K562 (cell line): Measurements from ENCODE around the gene MAP3K19. TPM values are rescaled to one million over a fixed set of nuclear protein-coding genes. Genes with fewer than 3 reads are reported as not detected.

Experiments
- ATAC-seq: fragments of 200-7000 bp; cut with Tn5 transposase; 3 replicates; pipeline ENCODE4 v1.9.1; 2020; ENCODE audit warnings: moderate library complexity
- BruUV-seq: library from RNA; stranded (reverse); fragments of 400-500 nt; replicated peaks from 2 replicates; lab custom pipeline; 2021; lab: Mats Ljungman, UMichigan
- CTCF ChIA-PET: fragments of 300-600 bp; formaldehyde crosslinking; extraction: SDS; loops from one replicate; lab custom pipeline; 2021; ENCODE audit warnings: low intra/inter-chr PET ratio; lab: Yijun Ruan, JAX
- POLR2A ChIA-PET: fragments of 300-600, 350-650 bp; sonication (Branson Sonifier 250); formaldehyde crosslinking; extraction: SDS; loops from one replicate; lab custom pipeline; 2021; ENCODE audit warnings: antibody characterized with exemption, inconsistent platforms; lab: Yijun Ruan, JAX
- DNase-seq, 4 experiments: peaks; one replicate each; pipeline versions ENCODE4 v3.0.0 to v3.0.0-alpha.2; 2011 to 2018; ENCODE audit warnings: low spot score in 3 of 4, mixed read lengths in 3 of 4; ENCODE audit errors: extremely low read depth in 1 of 4
- FAIRE-seq: peaks from 2 replicates; lab custom pipeline; 2011; peaks lifted over from hg19 to GRCh38; lab: Jason Lieb, UNC
- H2AFZ ChIP-seq: 2 replicates; pipeline ENCODE4 v1.6.0; 2011; ENCODE audit warnings: low read depth, low read length, control low read depth, inconsistent platforms
- H3K27ac ChIP-seq: fragments of 200-600 bp; 3 replicates; pipeline ENCODE4 v1.8.0; 2011; ENCODE audit warnings: low read depth, mild to moderate bottlenecking, control low read depth, inconsistent platforms, low read length, moderate library complexity, mixed read lengths; ENCODE audit errors: extremely low read depth
- H3K27me3 ChIP-seq, 2 experiments: fragments of 300-600 bp in 1 of 2; 2 replicates in 1 of 2; 3 replicates in 1 of 2; pipeline versions ENCODE4 v1.6.0 to v1.8.0; 2011; ENCODE audit warnings: inconsistent platforms in 2 of 2, low read length in 2 of 2, mild to moderate bottlenecking in 1 of 2, mixed read lengths in 1 of 2, moderate library complexity in 1 of 2; ENCODE audit not compliant: control insufficient read depth in 2 of 2, insufficient read depth in 2 of 2
- H3K36me3 ChIP-seq: fragments of 300-600 bp; 3 replicates; pipeline ENCODE4 v1.8.0; 2011; ENCODE audit warnings: mild to moderate bottlenecking, low read length, inconsistent platforms; ENCODE audit not compliant: control insufficient read depth, insufficient read depth
- H3K4me1 ChIP-seq, 2 experiments: fragments of 200-600 bp in 1 of 2; replicated peaks in 1 of 2; 2 replicates in 1 of 2; 3 replicates in 1 of 2; pipeline versions ENCODE4 v1.5.1 to v1.8.0; 2011; ENCODE audit warnings: inconsistent platforms in 2 of 2, low read length in 2 of 2, mild to moderate bottlenecking in 1 of 2, mixed read lengths in 1 of 2, moderate library complexity in 1 of 2; ENCODE audit not compliant: control insufficient read depth in 2 of 2, insufficient read depth in 2 of 2
- H3K4me2 ChIP-seq: 2 replicates; pipeline ENCODE4 v1.6.1; 2011; ENCODE audit warnings: low read length, control low read depth, inconsistent platforms, mixed read lengths; ENCODE audit not compliant: insufficient read depth
- H3K4me3 ChIP-seq: fragments of 200-600 bp; sonication (generic), shearing (Covaris generic); 2 replicates; pipeline ENCODE4 v1.5.1; 2016; ENCODE audit warnings: control low read depth, inconsistent platforms
- H3K79me2 ChIP-seq: fragments of 200-600 bp; 3 replicates; pipeline ENCODE4 v1.8.0; 2011; ENCODE audit warnings: low read length, inconsistent platforms; ENCODE audit not compliant: control insufficient read depth, insufficient read depth
- H3K9ac ChIP-seq, 2 experiments: 2 replicates each; pipeline versions ENCODE4 v1.6.0 to v1.6.1; 2011; ENCODE audit warnings: low read depth in 2 of 2, low read length in 2 of 2, control low read depth in 1 of 2, inconsistent platforms in 1 of 2, mild to moderate bottlenecking in 1 of 2, mixed read lengths in 1 of 2; ENCODE audit not compliant: insufficient read depth in 1 of 2
- H3K9me1 ChIP-seq: one replicate; pipeline ENCODE4 v1.6.0; 2011; ENCODE audit warnings: inconsistent platforms, mild to moderate bottlenecking, low read length, moderate library complexity; ENCODE audit not compliant: control insufficient read depth, insufficient read depth
- H3K9me3 ChIP-seq: replicated peaks from 2 replicates; pipeline ENCODE4 v1.5.1; 2011; ENCODE audit warnings: low read depth, low read length, inconsistent platforms; ENCODE audit not compliant: control insufficient read depth, insufficient read depth
- H4K20me1 ChIP-seq: replicated peaks from 2 replicates; pipeline ENCODE4 v1.6.1; 2011; ENCODE audit warnings: low read length, inconsistent platforms, mixed read lengths; ENCODE audit not compliant: control insufficient read depth, insufficient read depth
- MTA3 ChIP-seq: fragments of 450-650 bp; formaldehyde crosslinking; IDR thresholded peaks from 2 replicates; pipeline ENCODE4 v1.6.1; 2017; ENCODE audit warnings: mild to moderate bottlenecking, borderline replicate concordance
- RAD21 ChIP-seq, 2 experiments: fragments of 250-450 bp in 1 of 2; fragments of 450-650 bp in 1 of 2; sonication (Bioruptor Pico) in 1 of 2; formaldehyde crosslinking in 1 of 2; IDR thresholded peaks in 1 of 2; conservative IDR thresholded peaks in 1 of 2; 2 replicates each; pipeline versions ENCODE4 v1.4.0 to v1.8.0; 2020 to 2022; ENCODE audit warnings: mild to moderate bottlenecking in 2 of 2, moderate library complexity in 1 of 2
- WGBS: fragments of 100-300 bp; shearing (Covaris generic); methylation state at CpG from one replicate; pipeline ENCODE4 v1.1.6; 2016; ENCODE audit warnings: low coverage, mixed read lengths; ENCODE audit not compliant: insufficient coverage; ENCODE audit errors: missing lambda C conversion rate; 5-methylcytosine and 5-hydroxymethylcytosine counted together
- in situ Hi-C: fragments of 300-500 bp; cut with MboI; formaldehyde crosslinking; loops from 4 replicates; pipeline ENCODE4 v1.15.0; 2018; ENCODE audit warnings: inconsistent platforms, mixed read lengths
- intact Hi-C: fragments of 100-400 bp; cut with micrococcal nuclease; formaldehyde crosslinking; loops from 2 replicates; pipeline ENCODE4 v1.14.2; 2022
- polyA plus RNA-seq, 8 experiments: library from polyadenylated mRNA; depleted of rRNA in 4 of 8; stranded (reverse) in 5 of 8; unstranded in 3 of 8; fragments of >200 nt; fragmentation: Nextera tagmentation in 2 of 8; fragmentation: Illumina TruSeq in 1 of 8; extraction: Ambion mirVana in 2 of 8; extraction: Trizol in 1 of 8; gene quantifications; 2 replicates each; pipeline versions ENCODE4 v1.2.1 to v1.2.3, GENCODE V29; 2011 to 2014; ENCODE audit warnings: inconsistent platforms in 1 of 8, missing spikeins in 1 of 8
- total RNA-seq, 7 experiments: library from RNA; depleted of rRNA in 6 of 7; stranded (reverse); fragments of >200 nt in 6 of 7; fragmentation: Illumina TruSeq in 2 of 7; extraction: Trizol in 2 of 7; gene quantifications; 2 replicates each; pipeline versions ENCODE4 v1.2.1 to v1.2.3, GENCODE V29; 2011 to 2021; ENCODE audit warnings: low replicate concordance in 1 of 7
- TF ChIP-seq, protein P1 (sequence below), 3 experiments: IDR thresholded peaks in 2 of 3; conservative IDR thresholded peaks in 1 of 3; 2 replicates each; pipeline ENCODE4 v1.5.1; 2011 to 2012; ENCODE audit warnings: low read length in 3 of 3, mild to moderate bottlenecking in 3 of 3, control low read depth in 2 of 3, improper control_type of control experiment in 1 of 3, inconsistent platforms in 1 of 3, low read depth in 1 of 3, mixed read lengths in 1 of 3, moderate library complexity in 1 of 3; ENCODE audit not compliant: insufficient read depth in 2 of 3

The MAP3K19 gene
- total and polyA plus RNA-seq, 9 of the 15 experiments (the other 6 are each of a cell fraction or from before 2014, with no cell fraction given), result 0.29 TPM; not detected in 8

DNA sequence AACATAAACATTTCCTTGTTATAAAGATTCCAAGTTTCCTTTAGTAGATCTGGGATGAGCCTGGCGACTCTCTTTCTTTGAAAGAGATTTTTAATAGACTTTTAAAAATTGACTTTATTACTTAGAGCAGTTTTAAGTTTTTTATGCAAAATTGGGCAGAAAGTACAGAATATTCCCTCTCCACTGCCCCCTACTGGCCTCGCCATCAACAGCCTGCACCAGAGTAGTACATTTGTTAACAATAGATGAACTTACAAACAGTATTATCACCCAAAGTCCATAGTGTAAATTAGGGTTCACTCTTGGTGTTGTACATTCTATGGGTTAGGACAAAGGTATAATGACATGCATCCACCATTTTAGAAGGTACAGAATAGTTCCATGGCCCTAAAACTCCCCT is 3.9 kb downstream of the MAP3K19 start:
- no TSS peak for BruUV-seq
- 0% methylated on average over 2 of the region's 2 CpGs for WGBS
- TF ChIP-seq MTA3 (no peak), RAD21 (CRISPR knock-in tag; conservative IDR thresholded peaks at IDR 0.05 in 1 of 2, IDR thresholded peaks at IDR 0.05 in 1 of 2) (peak in 1 of 2 experiments; percentile 32; a peak in 2 of 4 replicates)
- TF ChIP-seq, protein P1, sequence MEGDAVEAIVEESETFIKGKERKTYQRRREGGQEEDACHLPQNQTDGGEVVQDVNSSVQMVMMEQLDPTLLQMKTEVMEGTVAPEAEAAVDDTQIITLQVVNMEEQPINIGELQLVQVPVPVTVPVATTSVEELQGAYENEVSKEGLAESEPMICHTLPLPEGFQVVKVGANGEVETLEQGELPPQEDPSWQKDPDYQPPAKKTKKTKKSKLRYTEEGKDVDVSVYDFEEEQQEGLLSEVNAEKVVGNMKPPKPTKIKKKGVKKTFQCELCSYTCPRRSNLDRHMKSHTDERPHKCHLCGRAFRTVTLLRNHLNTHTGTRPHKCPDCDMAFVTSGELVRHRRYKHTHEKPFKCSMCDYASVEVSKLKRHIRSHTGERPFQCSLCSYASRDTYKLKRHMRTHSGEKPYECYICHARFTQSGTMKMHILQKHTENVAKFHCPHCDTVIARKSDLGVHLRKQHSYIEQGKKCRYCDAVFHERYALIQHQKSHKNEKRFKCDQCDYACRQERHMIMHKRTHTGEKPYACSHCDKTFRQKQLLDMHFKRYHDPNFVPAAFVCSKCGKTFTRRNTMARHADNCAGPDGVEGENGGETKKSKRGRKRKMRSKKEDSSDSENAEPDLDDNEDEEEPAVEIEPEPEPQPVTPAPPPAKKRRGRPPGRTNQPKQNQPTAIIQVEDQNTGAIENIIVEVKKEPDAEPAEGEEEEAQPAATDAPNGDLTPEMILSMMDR (IDR thresholded peaks at IDR 0.05 in 2 of 3, conservative IDR thresholded peaks at IDR 0.05 in 1 of 3; ENCODE audit: insufficient read depth in 2 of 3, low read depth in 1 of 3, low read length in 3 of 3), result peak; percentile 40 to 67 (median 67)

More for the DNA sequence above, 3.9 kb downstream of the MAP3K19 start:
- FAIRE-seq, result no peak
- intact Hi-C loops (no loop called here), in situ Hi-C loops (no loop called here)
- Histone ChIP-seq H3K27me3 (peaks cover 0 to 6% of the 10 kb centered on the region in 2 experiments; a peak in 3 of 5 replicates), H2AFZ (no peak overlapping the region), H3K9me1 (no peaks in the 10 kb centered on the region), H3K4me1 (no peaks in the 10 kb centered on the region), H3K4me3 (no peak overlapping the region), H3K79me2 (no peaks in the 10 kb centered on the region), H3K27ac (no peak overlapping the region), H3K9me3 (no peaks in the 10 kb centered on the region), H3K4me2 (no peak overlapping the region), H3K9ac (no peak overlapping the region), H4K20me1 (no peaks in the 10 kb centered on the region), H3K36me3 (no peaks in the 10 kb centered on the region)
- peak; percentile 16 to 41 (median 24) for DNase-seq
- peak; percentile 77; the same call in 2 of the 3 replicates for ATAC-seq
- ChIA-PET CTCF (interaction anchor here (0.8 kb wide), 1 partner anchor 8 kb away, joined by 3 read pairs; no protein-coding TSS in a partner anchor), POLR2A (no interaction called here)
